ENCODE results near the gene PRRT1. TPM values are rescaled to one million over a fixed set of nuclear protein-coding genes. Genes with fewer than 3 reads are reported as not detected.

The PRRT1 gene
- total and polyA plus RNA-seq, 2 experiments from 2014 or later = 0.10 to 4.0 TPM

DNA sequence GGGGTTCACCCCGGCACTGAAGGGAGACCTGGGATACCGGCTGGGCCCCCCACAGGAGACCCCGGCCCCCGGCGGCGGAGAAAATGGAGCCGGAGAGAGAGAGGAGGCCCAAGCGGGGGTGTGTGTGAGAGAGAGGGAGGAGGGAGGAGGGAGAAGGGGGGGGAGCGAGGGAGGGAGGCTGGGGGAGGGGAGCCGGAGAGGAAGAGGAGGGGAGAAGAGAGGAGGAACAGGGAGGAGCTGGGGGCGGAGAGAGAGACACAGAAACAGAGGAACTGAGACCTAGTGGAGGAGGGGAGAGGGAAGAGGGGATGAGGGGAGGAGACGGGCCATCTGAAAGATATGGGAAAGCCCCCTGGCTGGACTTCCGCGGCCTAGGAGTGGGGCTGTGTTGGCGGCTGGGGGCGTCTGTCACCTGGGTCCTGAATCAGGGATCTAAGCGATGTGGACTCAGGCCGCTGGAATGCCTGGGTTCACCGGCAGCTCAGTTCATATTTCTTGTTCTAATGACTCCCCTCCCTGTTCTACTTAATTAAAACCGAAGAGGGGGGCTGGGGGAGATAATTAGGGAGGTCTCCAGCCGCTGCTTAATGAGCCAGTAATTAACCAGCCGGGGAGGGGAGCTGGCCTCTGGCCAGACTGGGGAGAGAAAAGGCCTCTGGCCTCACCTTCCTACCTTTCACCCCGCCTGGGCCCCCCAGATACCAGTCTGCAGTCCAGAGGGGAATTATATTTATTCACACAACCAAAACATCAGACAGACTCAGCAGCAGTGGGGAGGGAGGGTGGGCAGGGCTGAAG is 38.5 kb upstream of the PRRT1 start, which contains the start of gene PBX2:
TSS of gene PBX2 (minus strand) at position 149 of the 798 bp plus-strand sequence. CDS start 287 bp downstream, outside the sequence.
- Histone ChIP-seq H3K4me1 (ENCODE audit: insufficient read depth) (peaks cover 36% of the 10 kb centered on the region), H2AFZ (peak within 1 kb of the TSS; percentile 18), H3K9me3 (ENCODE audit: low read depth) (no peaks in the 10 kb centered on the region), H3K79me2 (peaks cover 33% of the 10 kb centered on the region), H3K4me3 (peak within 1 kb of the TSS; percentile 81), H3K36me3 (replicated peaks; ENCODE audit: insufficient read depth, low read depth) (no peaks in the 10 kb centered on the region), H3K9me2 (replicated peaks; ENCODE audit: insufficient read depth) (no peaks in the 10 kb centered on the region), H3K27ac (peak within 1 kb of the TSS; percentile 97), H3K27me3 (no peaks in the 10 kb centered on the region), H4K20me1 (ENCODE audit: insufficient read depth, poor library complexity, severe bottlenecking) (no peaks in the 10 kb centered on the region), H3K4me2 (peak within 1 kb of the TSS; percentile 89)
- WGBS (ENCODE audit: low lambda C conversion rate, missing lambda C conversion rate) = 5% methylated on average over 11 of the region's 23 CpGs
- DNase-seq (ENCODE audit: low spot score) = peak; percentile 95
- TF ChIP-seq EZH2 (IDR thresholded peaks at IDR 0.05; ENCODE audit: borderline replicate concordance) (no peak), EZH2phosphoT487 (IDR thresholded peaks at IDR 0.05; ENCODE audit: low read depth, severe bottlenecking, unreplicated experiment) (no peak)
- TF ChIP-seq, protein P1, sequence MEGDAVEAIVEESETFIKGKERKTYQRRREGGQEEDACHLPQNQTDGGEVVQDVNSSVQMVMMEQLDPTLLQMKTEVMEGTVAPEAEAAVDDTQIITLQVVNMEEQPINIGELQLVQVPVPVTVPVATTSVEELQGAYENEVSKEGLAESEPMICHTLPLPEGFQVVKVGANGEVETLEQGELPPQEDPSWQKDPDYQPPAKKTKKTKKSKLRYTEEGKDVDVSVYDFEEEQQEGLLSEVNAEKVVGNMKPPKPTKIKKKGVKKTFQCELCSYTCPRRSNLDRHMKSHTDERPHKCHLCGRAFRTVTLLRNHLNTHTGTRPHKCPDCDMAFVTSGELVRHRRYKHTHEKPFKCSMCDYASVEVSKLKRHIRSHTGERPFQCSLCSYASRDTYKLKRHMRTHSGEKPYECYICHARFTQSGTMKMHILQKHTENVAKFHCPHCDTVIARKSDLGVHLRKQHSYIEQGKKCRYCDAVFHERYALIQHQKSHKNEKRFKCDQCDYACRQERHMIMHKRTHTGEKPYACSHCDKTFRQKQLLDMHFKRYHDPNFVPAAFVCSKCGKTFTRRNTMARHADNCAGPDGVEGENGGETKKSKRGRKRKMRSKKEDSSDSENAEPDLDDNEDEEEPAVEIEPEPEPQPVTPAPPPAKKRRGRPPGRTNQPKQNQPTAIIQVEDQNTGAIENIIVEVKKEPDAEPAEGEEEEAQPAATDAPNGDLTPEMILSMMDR (IDR thresholded peaks at IDR 0.05; ENCODE audit: poor library complexity) = no peak

DNA sequence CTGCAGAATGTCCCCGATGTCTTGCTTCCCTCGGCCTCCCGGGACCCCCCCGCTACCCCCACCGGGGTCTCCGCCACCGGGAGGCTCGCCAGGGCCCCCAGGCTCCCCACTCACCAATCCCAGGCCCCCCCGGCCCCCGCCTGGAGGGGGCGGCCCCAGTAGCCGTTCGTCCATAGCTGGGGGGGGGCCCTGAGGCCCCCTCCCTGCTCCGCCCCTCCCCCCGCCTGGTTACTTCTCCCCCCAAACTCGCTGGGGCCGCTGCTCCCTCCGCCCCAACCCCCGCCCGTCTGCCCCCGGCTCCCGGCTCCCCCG is 38.0 kb upstream of the PRRT1 start:
- TF ChIP-seq, protein P1 (IDR thresholded peaks at IDR 0.05; ENCODE audit: poor library complexity) = no peak
- TF ChIP-seq EZH2 (IDR thresholded peaks at IDR 0.05; ENCODE audit: borderline replicate concordance) (no peak), EZH2phosphoT487 (IDR thresholded peaks at IDR 0.05; ENCODE audit: low read depth, severe bottlenecking, unreplicated experiment) (no peak)
- no peaks in the 10 kb centered on the region for H4K20me1 ChIP-seq (ENCODE audit: insufficient read depth, poor library complexity, severe bottlenecking)
- no peaks in the 10 kb centered on the region for H3K27me3 ChIP-seq
- no peak overlapping the region for H2AFZ ChIP-seq
- 17% methylated on average over 1 of the region's 23 CpGs for WGBS (ENCODE audit: low lambda C conversion rate, missing lambda C conversion rate)
- H3K4me2 ChIP-seq = peak overlapping the region; percentile 89
- H3K79me2 ChIP-seq = peaks cover 33% of the 10 kb centered on the region
- H3K36me3 ChIP-seq (replicated peaks; ENCODE audit: insufficient read depth, low read depth) = no peaks in the 10 kb centered on the region
- H3K4me3 ChIP-seq = peak overlapping the region; percentile 81
- H3K9me2 ChIP-seq (replicated peaks; ENCODE audit: insufficient read depth) = no peaks in the 10 kb centered on the region
- peaks cover 33% of the 10 kb centered on the region for H3K4me1 ChIP-seq (ENCODE audit: insufficient read depth)
- DNase-seq (ENCODE audit: low spot score) = peak; percentile 53
- H3K27ac ChIP-seq = peak overlapping the region; percentile 97
- no peaks in the 10 kb centered on the region for H3K9me3 ChIP-seq (ENCODE audit: low read depth)

DNA sequence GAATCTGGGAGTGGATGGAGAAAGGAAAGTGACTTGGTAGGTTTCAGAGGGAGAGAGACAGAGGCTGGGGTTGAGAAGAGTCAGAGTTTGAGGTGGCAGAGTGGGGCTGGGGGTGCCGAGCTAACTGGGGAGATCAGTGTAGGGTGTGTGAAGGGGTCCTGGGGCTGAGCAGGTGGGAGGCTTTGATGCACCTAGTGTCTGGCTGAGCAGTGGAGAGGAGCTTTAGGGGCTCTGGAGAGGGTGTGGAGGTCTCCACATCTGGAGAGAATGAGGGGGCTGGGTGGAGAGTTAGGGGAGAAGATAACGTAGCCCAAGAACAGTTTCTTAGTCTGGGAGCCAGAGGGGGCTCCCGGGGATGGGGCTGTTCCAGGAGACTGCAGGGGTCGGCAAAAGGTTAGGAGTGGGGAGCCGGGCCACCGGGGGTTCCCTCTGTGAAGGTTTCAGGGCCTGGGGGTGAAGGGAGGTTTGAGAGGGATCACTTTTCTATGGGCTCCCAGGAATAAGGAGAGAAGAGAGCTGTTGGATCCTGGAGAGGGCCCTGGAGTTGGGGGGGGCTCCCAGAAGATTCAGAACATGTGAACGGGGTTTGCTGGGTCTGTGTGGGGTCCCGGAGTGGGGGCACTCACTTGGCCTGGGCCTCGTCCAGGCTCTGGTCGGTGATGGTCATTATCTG is 37.5 kb upstream of the PRRT1 start:
- no peaks in the 10 kb centered on the region for H3K9me3 ChIP-seq (ENCODE audit: low read depth)
- DNase-seq (ENCODE audit: low spot score) = no peak
- TF ChIP-seq EZH2phosphoT487 (IDR thresholded peaks at IDR 0.05; ENCODE audit: low read depth, severe bottlenecking, unreplicated experiment) = no peak
- TF ChIP-seq, protein P1 (IDR thresholded peaks at IDR 0.05; ENCODE audit: poor library complexity) = no peak
- TF ChIP-seq EZH2 (IDR thresholded peaks at IDR 0.05; ENCODE audit: borderline replicate concordance) = no peak
- no peaks in the 10 kb centered on the region for H3K9me2 ChIP-seq (replicated peaks; ENCODE audit: insufficient read depth)
- peak overlapping the region; percentile 81 for H3K4me3 ChIP-seq
- H3K4me1 ChIP-seq (ENCODE audit: insufficient read depth) = peaks cover 35% of the 10 kb centered on the region
- WGBS (ENCODE audit: low lambda C conversion rate, missing lambda C conversion rate) = 0% methylated on average over 7 of the region's 10 CpGs
- H4K20me1 ChIP-seq (ENCODE audit: insufficient read depth, poor library complexity, severe bottlenecking) = no peaks in the 10 kb centered on the region
- H3K27me3 ChIP-seq = no peaks in the 10 kb centered on the region
- peak overlapping the region; percentile 97 for H3K27ac ChIP-seq
- no peak overlapping the region for H2AFZ ChIP-seq
- no peaks in the 10 kb centered on the region for H3K36me3 ChIP-seq (replicated peaks; ENCODE audit: insufficient read depth, low read depth)
- H3K79me2 ChIP-seq = peaks cover 33% of the 10 kb centered on the region
- H3K4me2 ChIP-seq = peak overlapping the region; percentile 89
